Measurements from ENCODE around the gene DGKD.

Gene DGKD

DNA sequence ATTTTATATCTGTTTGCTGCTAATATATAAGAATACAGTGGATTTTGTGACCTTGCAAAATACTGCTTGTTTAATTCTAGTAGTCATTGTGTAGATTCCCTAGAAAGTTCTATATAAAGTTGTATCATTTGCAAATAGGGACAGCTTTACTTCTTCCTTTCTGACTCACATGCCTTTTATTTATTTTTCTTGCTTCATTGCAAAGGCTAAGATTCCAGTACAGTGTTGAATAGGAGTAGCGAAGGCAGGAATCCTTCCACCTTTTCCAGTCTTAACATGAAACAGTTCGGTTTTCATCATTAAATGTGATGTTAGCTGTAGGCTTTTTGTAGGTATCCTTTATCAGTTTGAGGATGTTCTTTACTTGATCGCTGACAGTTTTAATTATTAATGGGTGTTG is 58.1 kb downstream of the DGKD start:
- DNase-seq (ENCODE audit: low spot score) = no peak

DNA sequence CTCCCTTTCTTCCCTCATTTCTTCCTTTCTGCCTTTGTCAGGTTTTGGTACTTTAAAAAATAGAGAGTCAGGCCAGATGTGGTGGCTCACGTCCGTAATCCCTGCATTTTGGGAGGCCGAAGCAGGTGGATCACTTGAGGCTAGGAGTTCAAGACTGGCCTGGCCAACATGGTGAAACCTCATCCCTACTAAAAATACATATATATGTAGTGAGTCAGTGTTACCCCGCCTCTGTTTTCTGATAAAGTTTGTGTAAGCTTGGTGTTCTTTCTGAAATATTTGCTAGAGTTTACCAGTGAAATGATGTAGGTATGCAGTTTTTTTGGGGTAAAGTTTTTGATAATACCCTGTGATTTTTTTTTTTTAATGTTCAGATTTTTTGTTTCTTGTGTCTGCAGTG is 58.8 kb downstream of the DGKD start:
- no peak for DNase-seq (ENCODE audit: low spot score)

DNA sequence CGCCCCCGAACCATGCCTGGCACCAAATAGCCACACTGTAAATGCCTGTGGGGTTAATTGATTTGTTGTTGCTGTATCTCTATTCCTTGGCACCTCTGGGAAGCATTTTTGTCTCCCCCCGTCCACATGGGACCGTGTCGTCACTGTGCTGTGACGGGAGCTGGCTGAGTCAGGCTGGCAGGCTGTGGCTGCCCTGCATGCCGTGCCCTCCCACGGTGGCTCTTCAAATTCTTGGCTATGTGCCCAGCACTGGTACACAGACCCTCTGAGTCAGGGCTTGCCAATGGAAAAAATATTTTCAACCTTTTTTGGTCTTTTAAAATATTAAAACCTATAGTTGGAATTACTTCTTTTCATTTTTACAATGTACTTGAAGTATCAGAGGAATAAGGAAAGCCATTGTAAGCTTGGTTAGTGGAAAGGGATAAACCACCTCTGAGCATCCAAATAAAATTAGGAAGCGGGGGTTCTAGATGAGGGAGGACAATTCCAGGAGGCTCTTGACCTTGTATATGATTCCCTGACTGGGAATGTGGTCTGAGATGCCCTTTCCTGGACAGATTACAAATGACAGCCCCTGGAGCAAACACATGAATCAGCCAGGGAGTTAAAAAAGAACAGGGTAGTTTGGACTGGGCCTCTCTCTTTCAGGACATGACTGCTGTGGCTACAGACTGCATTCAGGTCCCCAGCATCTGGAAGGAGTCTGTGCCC is 59.4 kb downstream of the DGKD start:
- DNase-seq (ENCODE audit: low spot score) = no peak

DNA sequence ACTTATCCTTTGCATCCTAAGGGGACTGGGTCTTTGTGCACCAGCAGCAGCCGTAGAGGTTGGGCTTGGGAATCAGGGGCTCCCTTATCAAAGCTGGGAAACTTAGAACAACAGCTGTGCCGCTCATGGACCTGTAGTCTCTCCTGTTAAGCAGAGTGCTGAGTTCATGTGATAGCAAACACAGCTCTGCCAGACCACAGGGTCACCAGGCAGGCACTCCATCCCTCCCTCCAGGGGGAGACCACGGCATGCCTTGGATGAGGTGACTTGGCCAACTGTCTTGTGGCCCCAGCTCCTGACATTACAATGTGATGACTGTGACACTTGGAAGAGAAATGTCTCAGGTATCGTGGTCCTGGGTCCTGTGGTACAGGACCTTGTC is 60.0 kb downstream of the DGKD start:
- DNase-seq (ENCODE audit: low spot score) = no peak

DNA sequence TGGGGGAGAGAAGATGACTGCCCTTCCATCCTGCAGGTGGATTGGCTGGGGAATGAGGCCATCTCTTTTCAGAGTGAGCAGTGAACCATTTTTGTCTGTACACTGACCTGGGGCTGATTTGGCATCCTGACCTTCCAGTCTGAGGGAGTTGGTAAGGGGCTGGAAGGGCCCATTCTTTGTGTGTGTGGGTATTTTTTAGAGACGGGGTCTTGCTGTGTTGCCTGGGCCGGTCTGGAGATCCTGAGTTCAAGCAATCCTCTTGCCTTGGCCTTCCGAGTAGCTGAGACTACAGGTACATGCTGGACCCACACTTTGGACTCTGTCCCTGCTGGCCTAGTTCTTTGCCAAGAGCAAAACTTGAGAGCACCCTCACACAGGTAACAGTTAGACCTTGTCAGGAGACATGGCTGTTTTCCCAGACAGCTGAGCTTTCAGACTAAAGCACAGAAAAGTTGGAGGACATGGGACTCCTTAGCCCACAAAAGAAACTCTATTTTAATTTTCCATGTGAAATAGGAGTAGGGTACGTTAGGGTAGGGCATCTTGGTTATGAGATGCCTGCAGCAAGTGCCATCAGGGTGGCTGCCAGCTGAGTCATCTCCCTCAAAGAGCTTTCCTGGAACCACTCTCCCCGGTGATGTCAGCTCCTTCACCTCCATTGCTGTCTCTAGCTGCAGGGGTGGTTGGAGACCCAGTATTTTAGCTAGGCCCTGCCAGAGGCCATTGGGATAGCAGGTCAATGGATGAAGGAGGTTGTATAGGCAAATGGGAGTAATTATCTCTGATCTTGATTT is 60.7 kb downstream of the DGKD start:
- peak; percentile 9 for DNase-seq (ENCODE audit: low spot score)

DNA sequence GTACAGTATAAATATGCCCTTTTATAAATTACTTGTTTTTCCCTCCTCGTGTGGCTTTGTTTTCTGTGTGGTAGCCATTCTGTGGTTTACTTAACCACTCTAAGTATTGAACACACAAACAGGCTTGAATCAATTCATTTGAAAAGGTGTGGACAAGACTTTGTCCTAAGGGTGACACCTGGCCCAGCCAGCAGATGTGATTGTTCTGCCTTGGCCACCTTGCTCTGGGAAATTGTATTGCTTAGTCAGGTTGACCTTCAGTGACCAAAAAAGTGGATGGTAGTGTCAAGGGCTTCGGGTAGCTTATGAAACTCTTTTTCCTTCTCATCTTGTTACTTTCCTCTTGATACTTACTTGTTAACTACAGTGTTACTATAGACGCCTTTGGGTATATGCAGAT is 61.9 kb downstream of the DGKD start:
- DNase-seq (ENCODE audit: low spot score) = peak; percentile 7

DNA sequence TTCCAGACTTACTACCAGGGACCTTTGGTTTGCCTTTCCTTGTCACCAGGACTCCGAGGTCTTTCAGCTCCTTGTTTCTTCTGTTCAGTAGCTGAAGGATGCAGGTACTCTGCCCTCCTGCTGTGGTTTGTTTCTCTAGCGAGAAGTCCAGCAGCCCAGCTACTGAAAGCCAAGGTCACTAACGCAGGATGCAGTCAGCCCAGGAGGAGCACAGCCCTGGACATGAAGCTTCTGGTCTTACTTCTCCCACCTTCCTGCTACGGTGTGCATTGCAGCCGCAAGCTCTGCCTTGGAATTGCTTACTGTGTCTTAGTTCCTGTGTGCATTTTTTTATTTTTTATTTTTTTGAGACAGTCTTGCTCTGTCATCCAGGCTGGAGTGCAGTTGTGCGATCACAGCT is 62.4 kb downstream of the DGKD start:
- DNase-seq (ENCODE audit: low spot score) = peak; percentile 9

DNA sequence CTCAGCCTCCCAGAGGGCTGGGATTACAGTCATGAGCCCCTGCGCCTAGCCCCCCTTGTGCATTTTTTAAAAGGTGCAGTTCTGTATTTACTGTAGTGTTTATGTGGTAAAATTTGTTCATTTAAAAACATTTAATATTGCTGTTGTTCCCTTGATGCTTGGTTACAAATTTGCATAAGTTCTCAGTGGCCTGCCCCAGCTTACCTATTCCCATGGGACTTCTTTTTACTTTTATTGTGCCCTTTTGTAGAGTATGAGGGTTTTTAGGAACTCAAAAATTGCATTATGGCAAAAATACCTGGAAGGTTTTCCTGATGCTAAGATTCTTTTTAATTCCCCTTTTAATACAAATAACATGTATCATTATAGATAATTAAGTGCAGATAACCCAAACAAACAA is 63.0 kb downstream of the DGKD start:
- DNase-seq (ENCODE audit: low spot score) = peak; percentile 3

GRCh38 chr2:233418052-233418760 is 63.9 kb downstream of the DGKD start:
- peak; percentile 15 for DNase-seq (ENCODE audit: low spot score)

- DNase-seq (ENCODE audit: low spot score) = peak; percentile 39
These were observed 64.7 kb downstream of the DGKD start for GRCh38 chr2:233418761-233419546.

DNA sequence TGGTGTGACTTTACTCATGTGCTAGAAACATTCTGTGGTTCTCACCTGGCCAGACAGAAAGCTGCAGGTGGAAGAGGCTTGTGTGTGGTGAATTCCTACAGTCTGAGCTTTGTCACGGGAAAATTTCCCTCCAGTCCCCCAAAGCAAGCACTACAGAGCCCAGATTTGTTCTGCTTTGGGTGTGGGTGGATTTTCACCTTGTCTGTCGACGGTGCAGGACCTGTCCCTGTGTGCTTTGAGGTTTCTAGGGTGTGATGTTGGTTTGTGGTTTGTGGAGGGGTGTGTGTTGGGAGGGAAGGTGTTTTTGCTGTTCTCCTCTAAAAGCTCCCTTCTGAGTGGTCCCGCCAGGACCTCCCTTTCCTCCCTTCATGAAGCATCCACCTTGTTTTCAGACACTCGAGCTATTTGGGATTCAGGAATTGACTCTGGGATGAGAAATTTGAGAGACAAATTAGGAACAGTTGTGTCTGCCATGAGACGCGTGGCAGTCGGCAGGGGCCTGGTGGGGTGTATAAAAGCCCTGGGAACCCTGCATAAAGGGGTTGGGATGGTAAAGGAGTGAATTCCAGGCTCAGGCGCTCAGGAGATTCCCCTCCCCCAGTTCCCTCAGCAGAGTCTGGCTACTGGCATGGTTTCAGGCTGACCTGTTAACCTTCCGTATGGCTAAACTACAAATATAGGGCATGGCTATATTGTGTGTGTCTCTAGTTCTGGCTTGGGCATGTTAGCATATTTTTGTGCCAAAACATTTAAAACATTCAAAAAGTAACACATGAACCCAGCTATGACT is 65.5 kb downstream of the DGKD start:
- peak; percentile 41 for DNase-seq (ENCODE audit: low spot score)

GRCh38 chr2:233421091-233421816 is 67.0 kb downstream of the DGKD start:
- peak; percentile 27 for DNase-seq (ENCODE audit: low spot score)

DNA sequence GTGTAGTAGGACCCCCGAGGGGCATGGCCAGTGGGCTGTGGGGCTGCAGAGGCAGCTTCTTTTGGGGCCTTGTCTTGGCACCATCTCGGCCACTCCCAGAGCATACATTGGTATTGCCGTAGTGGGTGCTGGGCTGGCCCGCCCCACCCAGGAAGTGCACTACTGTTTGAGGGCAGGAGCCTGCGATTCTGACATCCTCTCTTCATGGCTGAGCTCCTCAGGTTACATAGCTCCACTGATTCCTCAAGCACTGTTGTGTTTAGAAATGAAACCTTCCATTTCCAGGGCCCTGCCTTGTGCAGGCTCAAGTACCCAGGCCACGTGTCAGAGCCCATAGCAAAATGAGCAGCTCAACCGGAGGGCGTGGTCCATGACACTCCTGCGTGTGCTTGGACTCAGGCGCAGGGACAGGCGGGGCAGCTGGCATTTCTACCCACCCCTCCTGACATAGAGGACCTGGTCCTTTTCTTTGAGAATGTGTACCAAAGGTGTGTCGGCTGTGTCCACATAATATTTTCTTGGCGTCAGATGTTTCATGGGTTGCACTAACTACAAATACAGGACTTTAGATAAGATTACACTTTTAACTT is 67.9 kb downstream of the DGKD start:
- peak; percentile 30 for DNase-seq (ENCODE audit: low spot score)

- peak; percentile 3 for DNase-seq (ENCODE audit: low spot score)
These were observed 68.6 kb downstream of the DGKD start for GRCh38 chr2:233422649-233423551.

DNA sequence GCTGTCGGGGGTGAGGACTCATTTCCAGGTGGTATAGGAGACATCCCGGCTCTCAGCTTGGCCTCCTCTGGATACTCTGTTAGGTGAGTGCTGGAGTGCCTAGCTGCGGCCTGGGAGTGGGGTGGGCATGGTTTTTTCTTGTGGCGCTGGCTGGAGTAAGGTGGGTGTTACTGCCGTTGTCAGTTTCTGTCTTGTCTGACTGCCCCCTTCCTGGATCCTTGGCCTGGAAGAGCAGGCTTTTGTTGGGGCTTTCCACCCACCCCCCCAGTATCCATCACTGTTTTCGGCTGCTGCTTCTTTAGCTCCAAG is 69.2 kb downstream of the DGKD start:
- peak; percentile 34 for DNase-seq (ENCODE audit: low spot score)

DNA sequence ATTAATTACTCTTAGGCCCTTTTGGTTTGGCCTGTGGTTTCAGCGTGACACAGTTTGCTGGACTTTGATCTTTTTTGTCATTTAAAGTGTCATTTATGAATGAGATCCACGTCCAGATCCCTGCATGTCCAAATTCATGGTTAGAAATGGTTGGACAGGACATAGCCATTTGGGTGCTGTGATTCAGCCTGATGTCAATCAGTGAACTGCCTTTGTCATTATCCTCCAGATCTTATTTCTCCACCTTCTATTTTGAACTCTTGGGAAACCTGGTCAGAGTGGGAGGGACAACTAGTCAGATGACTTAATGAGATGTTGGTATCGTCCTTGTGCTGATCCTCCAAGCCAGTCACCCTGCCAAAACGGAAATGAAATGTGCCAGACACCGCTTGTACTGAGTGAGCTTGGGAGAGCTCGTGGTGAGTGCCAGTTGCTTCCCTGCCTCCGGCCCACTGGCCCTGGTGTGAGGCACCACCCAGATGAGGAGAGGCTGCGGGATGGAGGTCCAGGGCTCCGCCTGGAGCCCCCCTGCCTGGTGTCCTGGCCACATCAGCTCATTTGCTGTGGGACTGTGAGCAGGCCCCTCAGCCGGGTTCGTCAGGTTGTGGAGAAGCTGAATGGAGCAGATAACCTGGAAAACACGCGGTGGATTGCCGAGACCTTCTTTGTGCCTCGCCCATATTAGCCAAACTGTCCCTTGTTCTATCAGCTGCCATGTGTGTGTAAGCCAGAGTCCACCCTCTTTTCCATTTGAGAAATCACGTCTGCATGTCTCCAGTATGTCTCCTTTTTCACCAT is 70.1 kb downstream of the DGKD start:
- DNase-seq (ENCODE audit: low spot score) = peak; percentile 37

GRCh38 chr2:233426619-233427342 is 72.5 kb downstream of the DGKD start:
- DNase-seq (ENCODE audit: low spot score) = peak; percentile 4

- peak; percentile 14 for DNase-seq (ENCODE audit: low spot score)
These were observed 73.7 kb downstream of the DGKD start for GRCh38 chr2:233428008-233428407.

Data from ecto neural progenitor cell (in vitro differentiated cells).